ENCODE measurements around the gene RBFA.

Gene RBFA

GRCh38 chr18:80040515-80040914, 6.3 kb downstream of the RBFA start:
- DNase-seq (ENCODE audit: extremely low read depth, low read depth), result no peak
- no peak overlapping the region for H3K4me3 ChIP-seq (replicated peaks; ENCODE audit: low read depth, low read length)
- TF ChIP-seq CTCF (IDR thresholded peaks at IDR 0.05; ENCODE audit: low read depth, low read length, missing control alignments), result no peak

- H3K4me3 ChIP-seq (replicated peaks; ENCODE audit: low read depth, low read length), result no peak overlapping the region
- DNase-seq (ENCODE audit: extremely low read depth, low read depth), result no peak
- TF ChIP-seq CTCF (IDR thresholded peaks at IDR 0.05; ENCODE audit: low read depth, low read length, missing control alignments), result no peak
Measured at GRCh38 chr18:80041424-80041823, 7.2 kb downstream of the RBFA start.

GRCh38 chr18:80042785-80043184, 8.6 kb downstream of the RBFA start:
- TF ChIP-seq CTCF (IDR thresholded peaks at IDR 0.05; ENCODE audit: low read depth, low read length, missing control alignments), result no peak
- DNase-seq (ENCODE audit: extremely low read depth, low read depth), result no peak

GRCh38 chr18:80044072-80044471, 9.8 kb downstream of the RBFA start:
- no peak overlapping the region for H3K4me3 ChIP-seq (replicated peaks; ENCODE audit: low read depth, low read length)
- DNase-seq (ENCODE audit: extremely low read depth, low read depth), result no peak
- TF ChIP-seq CTCF (IDR thresholded peaks at IDR 0.05; ENCODE audit: low read depth, low read length, missing control alignments), result no peak

More at GRCh38 chr18:80042785-80043184, 8.6 kb downstream of the RBFA start:
- H3K4me3 ChIP-seq (replicated peaks; ENCODE audit: low read depth, low read length), result no peak overlapping the region

GRCh38 chr18:80046011-80046410, 11.8 kb downstream of the RBFA start:
- no peak overlapping the region for H3K4me3 ChIP-seq (replicated peaks; ENCODE audit: low read depth, low read length)
- DNase-seq (ENCODE audit: extremely low read depth, low read depth), result no peak
- TF ChIP-seq CTCF (IDR thresholded peaks at IDR 0.05; ENCODE audit: low read depth, low read length, missing control alignments), result no peak

GRCh38 chr18:80046431-80046830, 12.2 kb downstream of the RBFA start:
- no peak for DNase-seq (ENCODE audit: extremely low read depth, low read depth)
- no peak for TF ChIP-seq CTCF (IDR thresholded peaks at IDR 0.05; ENCODE audit: low read depth, low read length, missing control alignments)
- no peak overlapping the region for H3K4me3 ChIP-seq (replicated peaks; ENCODE audit: low read depth, low read length)

GRCh38 chr18:80046961-80047541, 12.8 kb downstream of the RBFA start:
- no peak for DNase-seq (ENCODE audit: extremely low read depth, low read depth)

More at GRCh38 chr18:80046961-80047541, 12.8 kb downstream of the RBFA start:
- no peak overlapping the region for H3K4me3 ChIP-seq (replicated peaks; ENCODE audit: low read depth, low read length)
- no peak for TF ChIP-seq CTCF (IDR thresholded peaks at IDR 0.05; ENCODE audit: low read depth, low read length, missing control alignments)

All from HFF-Myc (cell line).